NB4 (cell line): ENCODE data around the gene STX12.

ENCODE experiments used
- MYC ChIP-seq: IDR thresholded peaks from 2 replicates; pipeline ENCODE4 v1.6.1; 2011; ENCODE audit warnings: low read depth, low read length
- POLR2A ChIP-seq: IDR thresholded peaks from 2 replicates; pipeline ENCODE4 v1.6.1; 2011; ENCODE audit warnings: mild to moderate bottlenecking; ENCODE audit not compliant: insufficient read length; ENCODE audit errors: extremely low read depth
- TF ChIP-seq, protein P1 (sequence below): IDR thresholded peaks from 2 replicates; pipeline ENCODE4 v1.6.1; 2011; ENCODE audit warnings: low read depth, low read length
- TF ChIP-seq, protein P2 (sequence below): IDR thresholded peaks from one replicate; pipeline ENCODE4 v1.5.1; 2012; ENCODE audit warnings: low read depth, low read length

GRCh38 chr1:27855085-27855484 is 82.1 kb downstream of the STX12 start:
- TF ChIP-seq POLR2A: no peak
- TF ChIP-seq, protein P1, sequence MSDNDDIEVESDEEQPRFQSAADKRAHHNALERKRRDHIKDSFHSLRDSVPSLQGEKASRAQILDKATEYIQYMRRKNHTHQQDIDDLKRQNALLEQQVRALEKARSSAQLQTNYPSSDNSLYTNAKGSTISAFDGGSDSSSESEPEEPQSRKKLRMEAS: no peak
- TF ChIP-seq, protein P2, sequence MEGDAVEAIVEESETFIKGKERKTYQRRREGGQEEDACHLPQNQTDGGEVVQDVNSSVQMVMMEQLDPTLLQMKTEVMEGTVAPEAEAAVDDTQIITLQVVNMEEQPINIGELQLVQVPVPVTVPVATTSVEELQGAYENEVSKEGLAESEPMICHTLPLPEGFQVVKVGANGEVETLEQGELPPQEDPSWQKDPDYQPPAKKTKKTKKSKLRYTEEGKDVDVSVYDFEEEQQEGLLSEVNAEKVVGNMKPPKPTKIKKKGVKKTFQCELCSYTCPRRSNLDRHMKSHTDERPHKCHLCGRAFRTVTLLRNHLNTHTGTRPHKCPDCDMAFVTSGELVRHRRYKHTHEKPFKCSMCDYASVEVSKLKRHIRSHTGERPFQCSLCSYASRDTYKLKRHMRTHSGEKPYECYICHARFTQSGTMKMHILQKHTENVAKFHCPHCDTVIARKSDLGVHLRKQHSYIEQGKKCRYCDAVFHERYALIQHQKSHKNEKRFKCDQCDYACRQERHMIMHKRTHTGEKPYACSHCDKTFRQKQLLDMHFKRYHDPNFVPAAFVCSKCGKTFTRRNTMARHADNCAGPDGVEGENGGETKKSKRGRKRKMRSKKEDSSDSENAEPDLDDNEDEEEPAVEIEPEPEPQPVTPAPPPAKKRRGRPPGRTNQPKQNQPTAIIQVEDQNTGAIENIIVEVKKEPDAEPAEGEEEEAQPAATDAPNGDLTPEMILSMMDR: no peak
- no peak for TF ChIP-seq MYC
